K562 (cell line): ENCODE results near the gene OR2F1. TPM values are rescaled to one million over a fixed set of nuclear protein-coding genes. Genes with fewer than 3 reads are reported as not detected.

Experiments
- CEBPZ ChIP-seq: fragments of 150-350 bp; IDR thresholded peaks from 2 replicates; pipeline ENCODE4 v1.6.1; 2014; ENCODE audit warnings: low read depth, mild to moderate bottlenecking, low read length, borderline replicate concordance
- ETS2 ChIP-seq: IDR thresholded peaks from 2 replicates; pipeline ENCODE4 v1.6.1; 2016; ENCODE audit warnings: borderline replicate concordance, missing genetic modification characterization, mild to moderate bottlenecking, moderate library complexity, missing compliant biosample characterization; ENCODE audit not compliant: poor library complexity, severe bottlenecking
- FOXA1 ChIP-seq: fragments of 450-650 bp; IDR thresholded peaks from 2 replicates; pipeline ENCODE4 v1.6.1; 2016; ENCODE audit warnings: mild to moderate bottlenecking, borderline replicate concordance
- FOXA3 ChIP-seq, 2 experiments: fragments of 450-650 bp in 1 of 2; sonication (generic) in 1 of 2; formaldehyde crosslinking; IDR thresholded peaks in 1 of 2; conservative IDR thresholded peaks in 1 of 2; 2 replicates each; pipeline versions ENCODE4 v1.4.0 to v1.8.0; 2020 to 2022; ENCODE audit warnings: mild to moderate bottlenecking in 2 of 2, missing genetic modification reagents in 1 of 2
- HMGN3 ChIP-seq: IDR thresholded peaks from 2 replicates; pipeline ENCODE4 v1.6.1; 2011; ENCODE audit warnings: borderline replicate concordance, low read depth, mild to moderate bottlenecking, mixed read lengths, low read length; ENCODE audit not compliant: insufficient read length; ENCODE audit errors: extremely low read depth
- MCM7 ChIP-seq, 2 experiments: fragments of 450-650 bp; IDR thresholded peaks; 2 replicates each; pipeline ENCODE4 v1.6.1; 2016 to 2018
- MEIS2 ChIP-seq: fragments of 450-650 bp; IDR thresholded peaks from 2 replicates; pipeline ENCODE4 v1.6.1; 2014; ENCODE audit warnings: mild to moderate bottlenecking; ENCODE audit not compliant: partially characterized antibody
- MNT ChIP-seq, 2 experiments: fragments of 450-650 bp; conservative IDR thresholded peaks; 2 replicates each; pipeline ENCODE4 v1.6.1; 2017; ENCODE audit warnings: mild to moderate bottlenecking in 2 of 2, moderate library complexity in 2 of 2
- SIN3B ChIP-seq: fragments of 450-650 bp; IDR thresholded peaks from 2 replicates; pipeline ENCODE4 v1.6.1; 2017; ENCODE audit warnings: low read depth, mild to moderate bottlenecking, moderate library complexity
- SMARCC2 ChIP-seq: fragments of 450-650 bp; IDR thresholded peaks from 2 replicates; pipeline ENCODE4 v1.6.1; 2017; ENCODE audit warnings: antibody characterized with exemption, moderate library complexity, mild to moderate bottlenecking, low read depth
- ZBTB43 ChIP-seq: sonication (generic); formaldehyde crosslinking; IDR thresholded peaks from 2 replicates; pipeline ENCODE4 v1.8.0; 2023; ENCODE audit warnings: mild to moderate bottlenecking, missing genetic modification reagents
- ZNF717 ChIP-seq: fragments of 250-450 bp; sonication (Bioruptor Pico); IDR thresholded peaks from 2 replicates; pipeline ENCODE4 v1.5.0; 2021
- polyA plus RNA-seq, 8 experiments: library from polyadenylated mRNA; depleted of rRNA in 4 of 8; stranded (reverse) in 5 of 8; unstranded in 3 of 8; fragments of >200 nt; fragmentation: Nextera tagmentation in 2 of 8; fragmentation: Illumina TruSeq in 1 of 8; extraction: Ambion mirVana in 2 of 8; extraction: Trizol in 1 of 8; gene quantifications; 2 replicates each; pipeline versions ENCODE4 v1.2.1 to v1.2.3, GENCODE V29; 2011 to 2014; ENCODE audit warnings: inconsistent platforms in 1 of 8, missing spikeins in 1 of 8
- total RNA-seq, 7 experiments: library from RNA; depleted of rRNA in 6 of 7; stranded (reverse); fragments of >200 nt in 6 of 7; fragmentation: Illumina TruSeq in 2 of 7; extraction: Trizol in 2 of 7; gene quantifications; 2 replicates each; pipeline versions ENCODE4 v1.2.1 to v1.2.3, GENCODE V29; 2011 to 2021; ENCODE audit warnings: low replicate concordance in 1 of 7

Gene OR2F1
- total and polyA plus RNA-seq, 9 of the 15 experiments (the other 6 are each of a cell fraction or from before 2014, with no cell fraction given) = not detected

GRCh38 chr7:144000020-144000419 is 45.4 kb downstream of the OR2F1 start, which contains the start of gene OR6B1 (continued):
- TF ChIP-seq MNT (conservative IDR thresholded peaks at IDR 0.05) (no peak), MEIS2 (no peak), FOXA1 (no peak), MCM7 (IDR thresholded peaks at IDR 0.05) (no peak), ETS2 (tag) (no peak), ZNF717 (CRISPR knock-in tag) (no peak), ZBTB43 (CRISPR knock-in tag) (no peak), SIN3B (no peak), SMARCC2 (no peak), FOXA3 (CRISPR knock-in tag; conservative IDR thresholded peaks at IDR 0.05 in 1 of 2, IDR thresholded peaks at IDR 0.05 in 1 of 2) (no peak), CEBPZ (no peak), HMGN3 (no peak)
